IMR-90 (cell line): ENCODE data around the gene KRT79. TPM values are rescaled to one million over a fixed set of nuclear protein-coding genes. Genes with fewer than 3 reads are reported as not detected.
A peak's percentile ranks its signal among the peaks of the same experiment; 100 is the strongest.

ENCODE experiments used
- ATAC-seq: fragments of 200-7000 bp; cut with Tn5 transposase; 2 replicates; pipeline ENCODE4 v1.9.1; 2020; ENCODE audit warnings: low read depth, mild to moderate bottlenecking, moderate library complexity
- BruUV-seq: library from RNA; stranded (reverse); fragments of 400-500 nt; replicated peaks from 2 replicates; lab custom pipeline; 2021; lab: Mats Ljungman, UMichigan
- CTCF ChIA-PET: fragments of 300-600 bp; formaldehyde crosslinking; extraction: SDS; loops from one replicate; lab custom pipeline; 2021; ENCODE audit warnings: antibody characterized with exemption; lab: Yijun Ruan, JAX
- POLR2A ChIA-PET: fragments of 300-600 bp; sonication (Branson Sonifier 250); formaldehyde crosslinking; loops from one replicate; lab custom pipeline; 2022; ENCODE audit warnings: antibody characterized with exemption; ENCODE audit not compliant: unreplicated experiment; lab: Charles Lee
- DNase-seq: peaks from one replicate; pipeline ENCODE4 v3.0.0; 2013
- H2AFZ ChIP-seq: replicated peaks from 2 replicates; pipeline ENCODE3; 2013; ENCODE audit warnings: low read length, mild to moderate bottlenecking; ENCODE audit not compliant: poor library complexity
- H2AK5ac ChIP-seq: 2 replicates; pipeline ENCODE4 v1.6.1; 2013; ENCODE audit warnings: low read depth, low read length, inconsistent platforms
- H2AK9ac ChIP-seq: replicated peaks from 2 replicates; pipeline ENCODE3; 2013; ENCODE audit warnings: mild to moderate bottlenecking, low read depth, low read length, moderate library complexity; ENCODE audit not compliant: poor library complexity
- H2BK120ac ChIP-seq: 2 replicates; pipeline ENCODE4 v1.6.1; 2013; ENCODE audit warnings: low read depth, low read length, inconsistent platforms
- H2BK15ac ChIP-seq: 3 replicates; pipeline ENCODE4 v1.6.1; 2013; ENCODE audit warnings: low read depth, low read length, inconsistent platforms
- H2BK20ac ChIP-seq: 2 replicates; pipeline ENCODE4 v1.6.1; 2013; ENCODE audit warnings: low read depth, mild to moderate bottlenecking, inconsistent platforms, low read length, moderate library complexity
- H2BK5ac ChIP-seq: 2 replicates; pipeline ENCODE4 v1.6.1; 2013; ENCODE audit warnings: mild to moderate bottlenecking, low read depth, low read length, inconsistent platforms; ENCODE audit not compliant: poor library complexity, severe bottlenecking
- H3K14ac ChIP-seq: replicated peaks from 2 replicates; pipeline ENCODE4 v1.6.1; 2013; ENCODE audit warnings: low read depth, low read length, inconsistent platforms
- H3K18ac ChIP-seq: 2 replicates; pipeline ENCODE4 v1.6.1; 2013; ENCODE audit warnings: low read depth, low read length, control low read depth
- H3K23ac ChIP-seq: 2 replicates; pipeline ENCODE4 v1.6.1; 2013; ENCODE audit warnings: low read depth, low read length, inconsistent platforms
- H3K27ac ChIP-seq: 2 replicates; pipeline ENCODE4 v1.5.1; 2013; ENCODE audit warnings: mild to moderate bottlenecking, control low read depth, low read length; ENCODE audit not compliant: insufficient read depth
- H3K27me3 ChIP-seq: 2 replicates; pipeline ENCODE4 v1.6.1; 2013; ENCODE audit warnings: low read length; ENCODE audit not compliant: control insufficient read depth, insufficient read depth
- H3K36me3 ChIP-seq: 2 replicates; pipeline ENCODE4 v1.6.1; 2013; ENCODE audit warnings: low read length, mixed read lengths; ENCODE audit not compliant: control insufficient read depth, insufficient read depth
- H3K4ac ChIP-seq: 2 replicates; pipeline ENCODE4 v1.6.1; 2013; ENCODE audit warnings: low read depth, low read length, inconsistent platforms
- H3K4me1 ChIP-seq: 2 replicates; pipeline ENCODE4 v1.6.1; 2013; ENCODE audit warnings: low read length, mixed read lengths; ENCODE audit not compliant: control insufficient read depth, insufficient read depth
- H3K4me2 ChIP-seq: 2 replicates; pipeline ENCODE4 v1.6.1; 2013; ENCODE audit warnings: low read depth, mild to moderate bottlenecking, control low read depth, low read length, moderate library complexity
- H3K4me3 ChIP-seq: 2 replicates; pipeline ENCODE4 v1.5.1; 2013; ENCODE audit warnings: low read depth, mild to moderate bottlenecking, control low read depth, low read length, moderate library complexity; ENCODE audit not compliant: insufficient read depth
- H3K56ac ChIP-seq: 2 replicates; pipeline ENCODE4 v1.6.1; 2013; ENCODE audit warnings: low read length, inconsistent platforms; ENCODE audit not compliant: insufficient read depth; ENCODE audit errors: extremely low read depth
- H3K79me1 ChIP-seq, 2 experiments: 2 replicates each; pipeline ENCODE4 v1.6.1; 2013; ENCODE audit warnings: low read length in 2 of 2, inconsistent platforms in 1 of 2, low read depth in 1 of 2
- H3K9ac ChIP-seq: 2 replicates; pipeline ENCODE4 v1.6.1; 2013; ENCODE audit warnings: low read depth, low read length, control low read depth
- H3K9me1 ChIP-seq: 2 replicates; pipeline ENCODE4 v1.6.1; 2013; ENCODE audit warnings: low read length, inconsistent platforms; ENCODE audit not compliant: insufficient read depth
- H3K9me3 ChIP-seq: 2 replicates; pipeline ENCODE4 v1.6.1; 2013; ENCODE audit warnings: low read length; ENCODE audit not compliant: control insufficient read depth, insufficient read depth
- H4K20me1 ChIP-seq: 2 replicates; pipeline ENCODE4 v1.6.1; 2013; ENCODE audit warnings: low read length, inconsistent platforms; ENCODE audit not compliant: insufficient read depth
- H4K5ac ChIP-seq: 2 replicates; pipeline ENCODE4 v1.6.1; 2013; ENCODE audit warnings: mild to moderate bottlenecking, low read depth, low read length, control low read depth
- H4K8ac ChIP-seq, 2 experiments: 2 replicates each; pipeline ENCODE4 v1.6.1; 2013; ENCODE audit warnings: low read depth in 2 of 2, low read length in 2 of 2, control low read depth in 1 of 2, inconsistent platforms in 1 of 2
- H4K91ac ChIP-seq: 2 replicates; pipeline ENCODE4 v1.6.1; 2013; ENCODE audit warnings: low read depth, low read length, inconsistent platforms; ENCODE audit not compliant: insufficient read depth
- BHLHE40 ChIP-seq: fragments of 150-350 bp; IDR thresholded peaks from 2 replicates; pipeline ENCODE4 v1.6.1; 2016; ENCODE audit warnings: mild to moderate bottlenecking, low read depth, low read length
- CHD1 ChIP-seq: IDR thresholded peaks from 2 replicates; pipeline ENCODE4 v1.6.1; 2012; ENCODE audit warnings: low read depth, low read length, improper control_type of control experiment
- FOS ChIP-seq: fragments of 150-350 bp; IDR thresholded peaks from 2 replicates; pipeline ENCODE4 v1.6.1; 2016; ENCODE audit warnings: low read depth, low read length
- MAZ ChIP-seq: IDR thresholded peaks from 2 replicates; pipeline ENCODE4 v1.6.1; 2012; ENCODE audit warnings: low read depth, mild to moderate bottlenecking, low read length, improper control_type of control experiment, moderate library complexity, borderline replicate concordance
- MXI1 ChIP-seq: IDR thresholded peaks from 2 replicates; pipeline ENCODE4 v1.6.1; 2012; ENCODE audit warnings: low read depth, mild to moderate bottlenecking, low read length, moderate library complexity, borderline replicate concordance
- POLR2A ChIP-seq: IDR thresholded peaks from 2 replicates; pipeline ENCODE4 v1.6.1; 2012; ENCODE audit warnings: mild to moderate bottlenecking, low read depth, low read length
- RAD21 ChIP-seq: IDR thresholded peaks from 2 replicates; pipeline ENCODE4 v1.6.1; 2012; ENCODE audit warnings: low read length, improper control_type of control experiment
- RCOR1 ChIP-seq: IDR thresholded peaks from 2 replicates; pipeline ENCODE4 v1.6.1; 2012; ENCODE audit warnings: mild to moderate bottlenecking, low read length, improper control_type of control experiment; ENCODE audit not compliant: insufficient replicate concordance
- RFX5 ChIP-seq: IDR thresholded peaks from 2 replicates; pipeline ENCODE4 v1.8.0; 2012; ENCODE audit warnings: low read depth, mild to moderate bottlenecking, low read length, moderate library complexity
- SMC3 ChIP-seq: fragments of 150-350 bp; IDR thresholded peaks from 2 replicates; pipeline ENCODE4 v1.6.1; 2016; ENCODE audit warnings: low read depth, mild to moderate bottlenecking, antibody characterized with exemption, low read length, moderate library complexity
- WGBS, 2 experiments: methylation state at CpG; one replicate each; pipeline versions ENCODE4 v1.1.5 to v1.1.7; 2013; ENCODE audit warnings: missing lambda C conversion rate in 2 of 2; ENCODE audit not compliant: insufficient read length in 1 of 2; ENCODE audit errors: extremely low coverage in 2 of 2; 5-methylcytosine and 5-hydroxymethylcytosine counted together
- dilution Hi-C: fragments of 300-500 bp; cut with HindIII; formaldehyde crosslinking; loops from one replicate; pipeline ENCODE4 v1.14.3; 2018; ENCODE audit warnings: low sequenced_read_pairs; ENCODE audit not compliant: unreplicated experiment
- in situ Hi-C: fragments of 300-500 bp; cut with MboI; formaldehyde crosslinking; loops from 3 replicates; pipeline ENCODE4 v1.14.3; 2019; ENCODE audit warnings: low sequenced_read_pairs, inconsistent platforms, mixed read lengths
- intact Hi-C: fragments of 100-400 bp; cut with micrococcal nuclease; formaldehyde crosslinking; loops from 2 replicates; pipeline ENCODE4 v1.10.0; 2022
- polyA plus RNA-seq, 3 experiments: library from polyadenylated mRNA; depleted of rRNA; stranded (reverse); fragments of >200 nt; gene quantifications; 2 replicates each; pipeline ENCODE4 v1.2.3, GENCODE V29; 2012; ENCODE audit warnings: low replicate concordance in 1 of 3
- total RNA-seq: library from RNA; depleted of rRNA; stranded (reverse); fragments of >200 nt; gene quantifications from 2 replicates; pipeline ENCODE4 v1.2.3, GENCODE V29; 2012
- TF ChIP-seq, protein P1 (sequence below): fragments of 150-350 bp; IDR thresholded peaks from 2 replicates; pipeline ENCODE4 v1.6.1; 2017; ENCODE audit warnings: mild to moderate bottlenecking, antibody characterized with exemption, low read length, low read depth

KRT79 gene
- total and polyA plus RNA-seq, 2 of the 4 experiments (the other 2 are of a cell fraction): under 0.01 to 0.24 TPM

GRCh38 chr12:52794479-52795331, 39.4 kb downstream of the KRT79 start:
- Histone ChIP-seq H3K27me3 (peaks cover 29% of the 10 kb centered on the region), H3K23ac (no peak overlapping the region), H3K9me3 (no peaks in the 10 kb centered on the region), H3K4me3 (no peak overlapping the region), H4K5ac (no peak overlapping the region), H3K79me1 (no peaks in the 10 kb centered on the region), H4K20me1 (no peaks in the 10 kb centered on the region; the same call in 1 of the 2 replicates), H2AK9ac (no peak overlapping the region), H3K4me2 (no peak overlapping the region), H3K36me3 (no peaks in the 10 kb centered on the region), H2AFZ (no peak overlapping the region), H2BK5ac (no peak overlapping the region), H2BK15ac (no peak overlapping the region), H3K4me1 (no peaks in the 10 kb centered on the region), H3K4ac (no peak overlapping the region), H3K9ac (no peak overlapping the region), H3K27ac (no peak overlapping the region), H3K9me1 (peaks cover 3% of the 10 kb centered on the region; the same call in 1 of the 2 replicates), H3K14ac (no peak overlapping the region), H4K91ac (no peak overlapping the region), H3K56ac (no peak overlapping the region), H2BK20ac (no peak overlapping the region), H4K8ac (no peak overlapping the region), H3K18ac (no peak overlapping the region), H2BK120ac (no peak overlapping the region), H2AK5ac (no peak overlapping the region)
- no TSS peak for BruUV-seq
- in situ Hi-C loops (no loop called here), dilution Hi-C loops (no loop called here), intact Hi-C loops (no loop called here)
- POLR2A ChIA-PET: no interaction called here
- no CpG with 5 or more reads among the region's 5 CpGs for WGBS, 2 experiments
- DNase-seq (peak; percentile 37), ATAC-seq (no peak)
- no peak for TF ChIP-seq CHD1
- no peak for TF ChIP-seq RFX5
- TF ChIP-seq SMC3: no peak
- no peak for TF ChIP-seq POLR2A
- no peak for TF ChIP-seq MAZ
- no peak for TF ChIP-seq MXI1
- TF ChIP-seq, protein P1, sequence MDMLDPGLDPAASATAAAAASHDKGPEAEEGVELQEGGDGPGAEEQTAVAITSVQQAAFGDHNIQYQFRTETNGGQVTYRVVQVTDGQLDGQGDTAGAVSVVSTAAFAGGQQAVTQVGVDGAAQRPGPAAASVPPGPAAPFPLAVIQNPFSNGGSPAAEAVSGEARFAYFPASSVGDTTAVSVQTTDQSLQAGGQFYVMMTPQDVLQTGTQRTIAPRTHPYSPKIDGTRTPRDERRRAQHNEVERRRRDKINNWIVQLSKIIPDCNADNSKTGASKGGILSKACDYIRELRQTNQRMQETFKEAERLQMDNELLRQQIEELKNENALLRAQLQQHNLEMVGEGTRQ: no peak
- TF ChIP-seq FOS: no peak
- no peak for TF ChIP-seq RAD21
- TF ChIP-seq BHLHE40: no peak
- no peak for TF ChIP-seq RCOR1
- CTCF ChIA-PET: interaction anchor here (1.0 kb wide), 1 partner anchor 12 kb away, joined by 3 read pairs; no protein-coding TSS in a partner anchor
